ENCODE results near the gene GALNT13.

The GALNT13 gene

GRCh38 chr2:154226931-154227330 is 355.2 kb downstream of the GALNT13 start:
- no peak for DNase-seq (ENCODE audit: low read depth)

GRCh38 chr2:154228566-154229280 is 357.0 kb downstream of the GALNT13 start:
- DNase-seq (ENCODE audit: low read depth): no peak

- DNase-seq (ENCODE audit: low read depth): no peak
Measured at GRCh38 chr2:154229966-154230365, 358.2 kb downstream of the GALNT13 start.

- no peak for DNase-seq (ENCODE audit: low read depth)
Measured at GRCh38 chr2:154231021-154231420, 359.3 kb downstream of the GALNT13 start.

- DNase-seq (ENCODE audit: low read depth): no peak
Measured at GRCh38 chr2:154233231-154233630, 361.5 kb downstream of the GALNT13 start.

GRCh38 chr2:154238252-154238651 is 366.5 kb downstream of the GALNT13 start:
- no peak for DNase-seq (ENCODE audit: low read depth)

GRCh38 chr2:154240316-154240715 is 368.6 kb downstream of the GALNT13 start:
- no peak for DNase-seq (ENCODE audit: low read depth)

- no peak for DNase-seq (ENCODE audit: low read depth)
Measured at GRCh38 chr2:154240921-154241379, 369.2 kb downstream of the GALNT13 start.

GRCh38 chr2:154242687-154243086 is 371.0 kb downstream of the GALNT13 start:
- no peak for DNase-seq (ENCODE audit: low read depth)

- no peak for DNase-seq (ENCODE audit: low read depth)
Measured at GRCh38 chr2:154243685-154244084, 372.0 kb downstream of the GALNT13 start.

GRCh38 chr2:154244932-154245331 is 373.2 kb downstream of the GALNT13 start:
- no peak for DNase-seq (ENCODE audit: low read depth)

GRCh38 chr2:154247503-154247902 is 375.8 kb downstream of the GALNT13 start:
- DNase-seq (ENCODE audit: low read depth): no peak

GRCh38 chr2:154256136-154256535 is 384.4 kb downstream of the GALNT13 start:
- no peak for DNase-seq (ENCODE audit: low read depth)

- no peak for DNase-seq (ENCODE audit: low read depth)
Measured at GRCh38 chr2:154259030-154259429, 387.3 kb downstream of the GALNT13 start.

- DNase-seq (ENCODE audit: low read depth): no peak
Measured at GRCh38 chr2:154261473-154262027, 389.8 kb downstream of the GALNT13 start.

GRCh38 chr2:154263206-154263605 is 391.5 kb downstream of the GALNT13 start:
- no peak for DNase-seq (ENCODE audit: low read depth)

GRCh38 chr2:154264024-154264423 is 392.3 kb downstream of the GALNT13 start:
- DNase-seq (ENCODE audit: low read depth): no peak

- no peak for DNase-seq (ENCODE audit: low read depth)
Measured at GRCh38 chr2:154267983-154268382, 396.3 kb downstream of the GALNT13 start.

- DNase-seq (ENCODE audit: low read depth): no peak
Measured at GRCh38 chr2:154280543-154280942, 408.8 kb downstream of the GALNT13 start.

GRCh38 chr2:154289870-154290269 is 418.1 kb downstream of the GALNT13 start:
- no peak for DNase-seq (ENCODE audit: low read depth)

- no peak for DNase-seq (ENCODE audit: low read depth)
Measured at GRCh38 chr2:154291511-154291910, 419.8 kb downstream of the GALNT13 start.

GRCh38 chr2:154291927-154292326 is 420.2 kb downstream of the GALNT13 start:
- no peak for DNase-seq (ENCODE audit: low read depth)

GRCh38 chr2:154293864-154294263 is 422.1 kb downstream of the GALNT13 start:
- DNase-seq (ENCODE audit: low read depth): no peak

Data from non-pigmented ciliary epithelial cell (primary cell).